C4-2B (cell line): ENCODE results near the gene NUTM1.
"Not testable (repeated sequence)": the region's sequence is repeated elsewhere in the genome, so short reads cannot be mapped to it uniquely, and the experiment has no call there.

Source experiments
- ZFX ChIP-seq: fragments of 450-650 bp; IDR thresholded peaks from 2 replicates; pipeline ENCODE4 v1.6.1; 2017
- TF ChIP-seq, protein P1 (sequence below): fragments of 450-650 bp; conservative IDR thresholded peaks from 2 replicates; pipeline ENCODE4 v1.5.1; 2017; ENCODE audit warnings: mild to moderate bottlenecking

DNA sequence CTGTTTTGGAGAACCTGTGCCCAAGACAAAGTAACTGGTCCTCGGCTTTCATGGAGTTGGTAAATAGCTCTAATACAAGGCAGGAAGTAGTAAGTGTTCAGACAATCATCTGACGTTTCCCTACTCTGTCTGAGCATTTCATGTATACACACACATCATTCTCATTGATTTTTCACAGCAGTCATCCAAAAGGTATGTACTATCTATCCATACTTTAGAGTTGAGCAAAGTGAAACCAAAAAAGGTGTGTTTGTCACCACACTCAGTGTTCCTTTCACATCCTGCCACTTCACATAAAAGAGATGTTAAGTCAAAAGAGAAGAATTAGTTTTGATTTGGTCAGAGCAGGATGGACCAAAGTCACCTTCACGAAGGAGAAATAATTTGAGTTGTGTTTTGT lies 60.8 kb downstream of the NUTM1 start:
- TF ChIP-seq, protein P1, sequence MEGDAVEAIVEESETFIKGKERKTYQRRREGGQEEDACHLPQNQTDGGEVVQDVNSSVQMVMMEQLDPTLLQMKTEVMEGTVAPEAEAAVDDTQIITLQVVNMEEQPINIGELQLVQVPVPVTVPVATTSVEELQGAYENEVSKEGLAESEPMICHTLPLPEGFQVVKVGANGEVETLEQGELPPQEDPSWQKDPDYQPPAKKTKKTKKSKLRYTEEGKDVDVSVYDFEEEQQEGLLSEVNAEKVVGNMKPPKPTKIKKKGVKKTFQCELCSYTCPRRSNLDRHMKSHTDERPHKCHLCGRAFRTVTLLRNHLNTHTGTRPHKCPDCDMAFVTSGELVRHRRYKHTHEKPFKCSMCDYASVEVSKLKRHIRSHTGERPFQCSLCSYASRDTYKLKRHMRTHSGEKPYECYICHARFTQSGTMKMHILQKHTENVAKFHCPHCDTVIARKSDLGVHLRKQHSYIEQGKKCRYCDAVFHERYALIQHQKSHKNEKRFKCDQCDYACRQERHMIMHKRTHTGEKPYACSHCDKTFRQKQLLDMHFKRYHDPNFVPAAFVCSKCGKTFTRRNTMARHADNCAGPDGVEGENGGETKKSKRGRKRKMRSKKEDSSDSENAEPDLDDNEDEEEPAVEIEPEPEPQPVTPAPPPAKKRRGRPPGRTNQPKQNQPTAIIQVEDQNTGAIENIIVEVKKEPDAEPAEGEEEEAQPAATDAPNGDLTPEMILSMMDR = not testable (repeated sequence)
- TF ChIP-seq ZFX = not testable (repeated sequence)
